Measurements from ENCODE around the gene NKX1-2. TPM values are rescaled to one million over a fixed set of nuclear protein-coding genes. Genes with fewer than 3 reads are reported as not detected.

The NKX1-2 gene
- total RNA-seq, 1 donor from 2014 or later: not detected

GRCh38 chr10:124418726-124419501, 30.9 kb downstream of the NKX1-2 start, which contains the start of gene OAT:
Gene OAT (minus strand): TSS chr10:124418923. CDS start chr10:124412171, 6,752 bp downstream.
- peaks cover 45% of the 10 kb centered on the region for H3K4me1 ChIP-seq
- intact Hi-C loops (cut with micrococcal nuclease): no loop called here

GRCh38 chr10:124417895-124418725, 31.7 kb downstream of the NKX1-2 start:
- intact Hi-C loops (cut with micrococcal nuclease): no loop called here
- TF ChIP-seq CTCF (IDR thresholded peaks at IDR 0.05; ENCODE audit: borderline replicate concordance): no peak
- peak overlapping the region; percentile 94 for H3K27ac ChIP-seq (replicated peaks)
- H3K27me3 ChIP-seq (ENCODE audit: low read depth): peaks cover 29% of the 10 kb centered on the region
- peak; percentile 55 for DNase-seq
- peak overlapping the region; percentile 99 for H3K4me3 ChIP-seq
- peaks cover 49% of the 10 kb centered on the region for H3K4me1 ChIP-seq
- H3K9me3 ChIP-seq (replicated peaks): no peaks in the 10 kb centered on the region
- no peaks in the 10 kb centered on the region for H3K36me3 ChIP-seq

More at GRCh38 chr10:124418726-124419501, 30.9 kb downstream of the NKX1-2 start, which contains the start of gene OAT:
- Histone ChIP-seq H3K4me3 (peak within 1 kb of the TSS; percentile 99), H3K9me3 (replicated peaks) (no peaks in the 10 kb centered on the region), H3K27ac (replicated peaks) (peak within 1 kb of the TSS; percentile 94), H3K27me3 (ENCODE audit: low read depth) (peaks cover 32% of the 10 kb centered on the region), H3K36me3 (no peaks in the 10 kb centered on the region)
- no peak for TF ChIP-seq CTCF (IDR thresholded peaks at IDR 0.05; ENCODE audit: borderline replicate concordance)
- peak; percentile 97 for DNase-seq

GRCh38 chr10:124416733-124417132, 33.1 kb downstream of the NKX1-2 start:
- Histone ChIP-seq H3K4me3 (peak overlapping the region; percentile 99), H3K9me3 (replicated peaks) (no peaks in the 10 kb centered on the region), H3K36me3 (peaks cover 5% of the 10 kb centered on the region), H3K4me1 (peaks cover 49% of the 10 kb centered on the region), H3K27ac (replicated peaks) (no peak overlapping the region), H3K27me3 (ENCODE audit: low read depth) (peaks cover 15% of the 10 kb centered on the region)
- intact Hi-C loops (cut with micrococcal nuclease): no loop called here
- no peak for TF ChIP-seq CTCF (IDR thresholded peaks at IDR 0.05; ENCODE audit: borderline replicate concordance)
- no peak for DNase-seq

GRCh38 chr10:124415210-124415609, 34.6 kb downstream of the NKX1-2 start:
- no peak for DNase-seq
- TF ChIP-seq CTCF (IDR thresholded peaks at IDR 0.05; ENCODE audit: borderline replicate concordance): no peak
- Histone ChIP-seq H3K27me3 (ENCODE audit: low read depth) (peaks cover 2% of the 10 kb centered on the region), H3K27ac (replicated peaks) (no peak overlapping the region), H3K9me3 (replicated peaks) (no peaks in the 10 kb centered on the region), H3K4me1 (peaks cover 49% of the 10 kb centered on the region), H3K36me3 (peaks cover 20% of the 10 kb centered on the region), H3K4me3 (no peak overlapping the region)
- intact Hi-C loops (cut with micrococcal nuclease): no loop called here

GRCh38 chr10:124414076-124414475, 35.8 kb downstream of the NKX1-2 start:
- H3K4me1 ChIP-seq: peaks cover 45% of the 10 kb centered on the region
- peaks cover 29% of the 10 kb centered on the region for H3K36me3 ChIP-seq
- H3K27ac ChIP-seq (replicated peaks): no peak overlapping the region
- H3K9me3 ChIP-seq (replicated peaks): no peaks in the 10 kb centered on the region
- intact Hi-C loops (cut with micrococcal nuclease): no loop called here
- no peak for DNase-seq
- H3K4me3 ChIP-seq: no peak overlapping the region
- no peaks in the 10 kb centered on the region for H3K27me3 ChIP-seq (ENCODE audit: low read depth)
- no peak for TF ChIP-seq CTCF (IDR thresholded peaks at IDR 0.05; ENCODE audit: borderline replicate concordance)
